Measurements from ENCODE around the gene HDAC7. TPM values are rescaled to one million over a fixed set of nuclear protein-coding genes. Genes with fewer than 3 reads are reported as not detected.

Gene HDAC7
- total and polyA plus RNA-seq, 2 of the 13 experiments (the other 11 are each of a cell fraction or from before 2014, with no cell fraction given), result 4.6 to 10.8 TPM

DNA sequence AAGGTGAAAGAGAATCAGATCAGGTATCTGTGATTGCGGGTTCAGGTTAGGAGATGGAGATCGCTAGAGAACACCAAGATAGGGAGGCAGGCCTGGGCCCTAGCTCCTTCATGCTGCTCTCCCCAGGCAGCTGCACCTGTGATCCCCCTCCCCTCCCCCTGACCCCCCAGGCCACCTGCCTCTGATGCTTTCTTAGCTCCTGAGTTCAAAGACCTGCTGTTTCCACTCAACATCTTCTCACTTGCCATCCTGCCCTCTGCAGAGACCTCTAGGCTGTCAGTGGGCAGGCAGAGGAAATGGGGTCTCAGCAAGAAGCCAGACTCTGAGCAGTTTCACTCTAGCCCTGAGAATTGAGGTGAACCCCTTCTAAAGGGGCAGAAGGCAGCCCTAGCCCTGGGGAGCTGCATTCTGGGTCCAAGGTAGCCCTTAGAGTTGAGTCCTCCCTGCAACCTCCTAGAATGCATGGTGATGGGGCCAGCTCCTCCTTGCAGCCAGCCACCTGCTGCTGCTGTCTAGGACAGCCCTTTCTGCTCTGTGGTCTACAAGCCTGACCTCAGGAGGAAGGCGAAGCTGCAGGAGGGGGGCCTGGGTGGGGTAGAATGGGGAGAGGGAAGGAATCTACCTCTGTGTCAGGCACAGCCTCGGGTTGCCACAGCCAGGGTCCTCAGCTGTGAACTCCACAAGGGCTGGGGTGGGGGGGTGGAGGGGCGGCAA, 53.0 kb downstream of the HDAC7 start:
- Histone ChIP-seq H3K4me3 (replicated peaks in 1 of 3; ENCODE audit: insufficient read depth in 1 of 3, low read depth in 2 of 3, low read length in 3 of 3) (no peak overlapping the region), H3K79me2 (ENCODE audit: insufficient read depth, low read length) (no peaks in the 10 kb centered on the region), H3K36me3 (replicated peaks in 1 of 2; ENCODE audit: control insufficient read depth in 1 of 2, insufficient read depth in 2 of 2, low read length in 2 of 2) (no peaks in the 10 kb centered on the region), H3K4me2 (ENCODE audit: low read depth, low read length) (no peak overlapping the region), H3K9me3 (ENCODE audit: low read length) (no peaks in the 10 kb centered on the region), H3K27ac (ENCODE audit: extremely low read length, insufficient read depth, low read length) (no peak overlapping the region), H4K20me1 (ENCODE audit: insufficient read depth, low read length) (no peaks in the 10 kb centered on the region), H2AFZ (ENCODE audit: low read length) (no peak overlapping the region), H3K9ac (ENCODE audit: insufficient read depth, low read depth, low read length) (no peak overlapping the region), H3K4me1 (ENCODE audit: insufficient read depth, low read length) (peaks cover 35% of the 10 kb centered on the region), H3K27me3 (ENCODE audit: control insufficient read depth in 1 of 2, insufficient read depth in 2 of 2, low read length in 2 of 2) (peaks cover 3 to 22% of the 10 kb centered on the region in 2 experiments; a peak in 3 of 5 replicates)
- BruUV-seq (replicated peaks), result no TSS peak
- DNase-seq (ENCODE audit: low spot score), result no peak
- TF ChIP-seq MAZ (IDR thresholded peaks at IDR 0.05; ENCODE audit: borderline replicate concordance, low read depth, low read length) (no peak), MAZ (CRISPR knock-in tag; IDR thresholded peaks at IDR 0.05; ENCODE audit: low read depth) (no peak), ZNF225 (CRISPR knock-in tag; IDR thresholded peaks at IDR 0.05) (no peak), KDM1A (CRISPR knock-in tag; IDR thresholded peaks at IDR 0.05) (no peak), ZNF780A (CRISPR knock-in tag; IDR thresholded peaks at IDR 0.05) (no peak), HNRNPK (IDR thresholded peaks at IDR 0.05; ENCODE audit: low read depth, low read length, poor library complexity, severe bottlenecking) (no peak), CENPX (CRISPR knock-in tag; IDR thresholded peaks at IDR 0.05) (no peak), SMYD3 (CRISPR knock-in tag; IDR thresholded peaks at IDR 0.05) (no peak), SALL2 (CRISPR knock-in tag; IDR thresholded peaks at IDR 0.05) (no peak), MTA3 (CRISPR knock-in tag; IDR thresholded peaks at IDR 0.05) (no peak), ZNF30 (CRISPR knock-in tag; IDR thresholded peaks at IDR 0.05) (no peak)
- TF ChIP-seq, protein P1, sequence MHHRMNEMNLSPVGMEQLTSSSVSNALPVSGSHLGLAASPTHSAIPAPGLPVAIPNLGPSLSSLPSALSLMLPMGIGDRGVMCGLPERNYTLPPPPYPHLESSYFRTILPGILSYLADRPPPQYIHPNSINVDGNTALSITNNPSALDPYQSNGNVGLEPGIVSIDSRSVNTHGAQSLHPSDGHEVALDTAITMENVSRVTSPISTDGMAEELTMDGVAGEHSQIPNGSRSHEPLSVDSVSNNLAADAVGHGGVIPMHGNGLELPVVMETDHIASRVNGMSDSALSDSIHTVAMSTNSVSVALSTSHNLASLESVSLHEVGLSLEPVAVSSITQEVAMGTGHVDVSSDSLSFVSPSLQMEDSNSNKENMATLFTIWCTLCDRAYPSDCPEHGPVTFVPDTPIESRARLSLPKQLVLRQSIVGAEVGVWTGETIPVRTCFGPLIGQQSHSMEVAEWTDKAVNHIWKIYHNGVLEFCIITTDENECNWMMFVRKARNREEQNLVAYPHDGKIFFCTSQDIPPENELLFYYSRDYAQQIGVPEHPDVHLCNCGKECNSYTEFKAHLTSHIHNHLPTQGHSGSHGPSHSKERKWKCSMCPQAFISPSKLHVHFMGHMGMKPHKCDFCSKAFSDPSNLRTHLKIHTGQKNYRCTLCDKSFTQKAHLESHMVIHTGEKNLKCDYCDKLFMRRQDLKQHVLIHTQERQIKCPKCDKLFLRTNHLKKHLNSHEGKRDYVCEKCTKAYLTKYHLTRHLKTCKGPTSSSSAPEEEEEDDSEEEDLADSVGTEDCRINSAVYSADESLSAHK (CRISPR knock-in tag; IDR thresholded peaks at IDR 0.05; ENCODE audit: borderline replicate concordance), result no peak
- TF ChIP-seq, protein P2, sequence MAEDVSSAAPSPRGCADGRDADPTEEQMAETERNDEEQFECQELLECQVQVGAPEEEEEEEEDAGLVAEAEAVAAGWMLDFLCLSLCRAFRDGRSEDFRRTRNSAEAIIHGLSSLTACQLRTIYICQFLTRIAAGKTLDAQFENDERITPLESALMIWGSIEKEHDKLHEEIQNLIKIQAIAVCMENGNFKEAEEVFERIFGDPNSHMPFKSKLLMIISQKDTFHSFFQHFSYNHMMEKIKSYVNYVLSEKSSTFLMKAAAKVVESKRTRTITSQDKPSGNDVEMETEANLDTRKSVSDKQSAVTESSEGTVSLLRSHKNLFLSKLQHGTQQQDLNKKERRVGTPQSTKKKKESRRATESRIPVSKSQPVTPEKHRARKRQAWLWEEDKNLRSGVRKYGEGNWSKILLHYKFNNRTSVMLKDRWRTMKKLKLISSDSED (CRISPR knock-in tag; IDR thresholded peaks at IDR 0.05), result no peak
- TF ChIP-seq, protein P3, sequence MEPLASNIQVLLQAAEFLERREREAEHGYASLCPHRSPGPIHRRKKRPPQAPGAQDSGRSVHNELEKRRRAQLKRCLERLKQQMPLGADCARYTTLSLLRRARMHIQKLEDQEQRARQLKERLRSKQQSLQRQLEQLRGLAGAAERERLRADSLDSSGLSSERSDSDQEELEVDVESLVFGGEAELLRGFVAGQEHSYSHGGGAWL (CRISPR knock-in tag; IDR thresholded peaks at IDR 0.05), result no peak
- ChIA-PET POLR2A (no interaction called here), CTCF (ENCODE audit: low intra/inter-chr PET ratio, low total read pairs) (interaction anchor here (1.4 to 2.0 kb wide), 3 partner anchors 21 to 51 kb away, joined by 4 to 16 read pairs (median 7); no protein-coding TSS in a partner anchor)
- intact Hi-C loops (cut with micrococcal nuclease; ENCODE audit: unreplicated experiment) (no loop called here), in situ Hi-C loops (cut with HindIII; ENCODE audit: extremely low pct_ligation_motif_present, low pct_unique_long_range_greater_than_20kb) (no loop called here)
- 63% methylated on average over 4 of the region's 5 CpGs for WGBS (ENCODE audit: low lambda C conversion rate)
- ATAC-seq, result no peak
- FAIRE-seq, result no peak

Data from HepG2 (cell line).